HG03520 (cell line): ENCODE results near the gene SLC51B.
"Not testable (repeated sequence)": the region's sequence is repeated elsewhere in the genome, so short reads cannot be mapped to it uniquely, and the experiment has no call there.

Experiments used
- ATAC-seq: cut with Tn5 transposase; IDR thresholded peaks from one replicate; pipeline ENCODE4 v1.9.1; 2021; ENCODE audit warnings: mild to moderate bottlenecking, moderate library complexity; ENCODE audit not compliant: unreplicated experiment

The SLC51B gene

DNA sequence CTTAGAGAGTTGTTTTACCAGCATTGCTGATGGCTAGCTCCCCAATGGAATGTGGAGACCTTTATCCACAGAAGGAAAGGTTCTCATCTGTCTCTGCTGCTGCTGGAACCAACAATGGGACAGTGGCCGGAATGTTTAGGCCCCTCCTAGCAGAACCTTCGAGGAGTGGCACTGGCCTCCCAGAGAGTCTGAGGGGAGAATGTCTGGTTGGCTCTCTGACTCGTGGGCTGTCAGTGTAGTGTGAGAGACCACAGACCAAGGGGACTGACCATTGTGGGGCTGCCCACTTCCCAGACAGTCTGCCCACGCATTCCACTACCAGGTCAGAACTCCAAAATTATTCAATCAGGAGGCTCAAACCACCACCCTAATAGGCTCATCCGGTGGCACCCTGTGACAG is 17.5 kb downstream of the SLC51B start:
- ATAC-seq: no peak

DNA sequence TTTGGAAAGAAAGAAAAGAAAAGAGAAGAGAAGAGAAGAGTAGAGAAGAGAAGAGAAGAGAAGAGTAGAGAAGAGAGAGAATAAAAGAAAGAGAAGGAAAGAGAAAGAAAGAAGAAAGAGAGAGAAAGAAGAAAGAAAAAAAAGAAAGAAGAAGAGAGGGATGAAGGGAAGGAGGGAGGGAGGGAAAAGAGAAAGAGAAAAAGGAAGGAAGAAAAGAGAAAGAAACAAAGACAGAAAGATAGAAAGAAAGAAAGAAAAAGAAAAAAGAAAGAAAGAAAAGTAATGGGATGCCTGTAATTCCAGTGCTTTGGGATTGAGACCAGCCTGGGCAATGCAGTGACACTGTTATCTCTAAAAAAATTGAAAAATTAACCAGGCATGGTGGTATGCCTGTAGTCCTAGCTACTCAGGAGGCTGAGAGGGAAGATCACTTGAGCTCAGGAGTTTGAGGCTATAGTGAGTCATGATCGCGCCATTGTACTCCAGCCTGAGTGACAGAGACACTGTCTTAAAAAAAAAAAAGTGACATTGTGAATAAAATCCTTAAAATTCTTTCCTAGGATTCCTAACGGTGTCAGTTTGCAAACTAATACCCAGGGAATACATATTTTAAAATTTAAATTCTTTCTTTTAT is 20.9 kb downstream of the SLC51B start:
- no peak for ATAC-seq

GRCh38 chr15:65066635-65067316 is 21.6 kb downstream of the SLC51B start:
- no peak for ATAC-seq

DNA sequence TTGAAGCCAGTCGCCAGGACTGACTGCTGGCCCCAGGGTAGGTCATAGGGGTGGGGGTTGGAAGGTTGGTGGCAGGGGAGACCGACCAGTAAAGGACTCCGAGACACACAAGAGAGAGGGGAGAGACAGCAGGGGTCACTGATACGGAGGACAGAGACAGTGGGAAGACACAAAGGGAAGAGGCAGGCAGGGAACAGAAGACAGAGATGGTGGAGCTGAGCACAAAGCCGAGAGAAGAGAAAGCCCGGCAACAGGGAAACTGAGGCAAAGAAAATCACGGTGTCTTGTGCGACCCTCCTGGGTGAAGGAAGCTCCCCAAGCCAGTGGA is 22.1 kb downstream of the SLC51B start:
- no peak for ATAC-seq

DNA sequence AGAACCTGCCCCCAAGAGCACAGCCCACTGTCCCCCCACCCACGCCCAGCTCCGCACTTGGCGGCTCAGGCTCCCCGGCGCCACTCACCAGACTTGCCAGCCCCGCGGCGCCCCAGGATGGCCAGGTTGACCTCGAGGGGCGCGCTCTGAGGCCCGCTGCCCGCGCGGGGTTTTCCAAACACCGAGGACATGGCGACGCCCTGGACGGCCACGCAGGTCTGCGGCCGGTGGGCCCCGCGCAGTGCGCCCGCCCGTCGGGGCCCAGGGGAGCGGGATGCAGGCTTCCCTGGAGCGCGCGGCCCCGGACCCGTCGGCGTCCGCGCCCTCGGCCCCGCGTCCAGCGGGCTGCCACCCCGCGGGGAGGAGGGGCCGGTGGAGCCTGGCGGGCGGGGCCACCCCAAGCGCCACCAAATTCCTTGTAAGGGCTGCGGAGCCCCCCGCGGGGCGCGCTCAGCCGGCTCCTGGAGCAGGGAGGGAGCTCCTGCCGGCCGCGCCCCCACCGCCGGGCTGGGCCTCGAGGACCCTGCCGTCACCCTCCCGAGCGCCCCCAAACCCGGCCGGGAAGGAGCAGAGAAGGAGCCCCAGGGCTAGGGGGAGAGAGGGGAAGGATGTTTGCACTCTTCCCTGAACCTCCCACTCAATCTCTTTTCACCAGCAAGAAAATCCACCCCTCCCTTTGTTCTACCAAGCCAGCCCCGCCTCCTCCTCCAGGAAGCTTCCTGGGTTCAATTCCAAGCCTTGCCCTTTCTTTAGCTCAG is 22.6 kb downstream of the SLC51B start, which contains the start of gene RASL12:
Gene RASL12 (minus strand): TSS at position 347 of the 758 bp plus-strand sequence. CDS start 156 bp downstream, at position 191.
- ATAC-seq: no peak

DNA sequence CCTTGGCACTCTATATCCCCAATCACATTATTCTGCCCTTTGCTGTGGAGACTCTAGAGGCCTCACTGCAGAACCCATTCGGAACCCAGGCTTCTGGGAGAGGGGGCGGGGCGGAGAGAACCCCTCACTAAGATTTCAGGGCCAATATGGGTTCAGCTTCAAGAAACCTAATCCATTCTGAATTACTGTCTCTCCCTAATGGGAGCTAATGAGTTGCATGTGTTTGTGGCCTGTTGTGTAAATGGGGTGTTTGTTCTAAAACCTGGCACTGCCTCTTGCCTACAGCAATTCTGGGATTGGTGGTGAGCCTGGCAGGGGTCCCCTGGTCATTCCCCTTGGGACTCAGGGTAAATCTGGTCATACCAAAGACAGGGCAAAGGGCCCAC is 23.2 kb downstream of the SLC51B start:
- ATAC-seq: no peak

DNA sequence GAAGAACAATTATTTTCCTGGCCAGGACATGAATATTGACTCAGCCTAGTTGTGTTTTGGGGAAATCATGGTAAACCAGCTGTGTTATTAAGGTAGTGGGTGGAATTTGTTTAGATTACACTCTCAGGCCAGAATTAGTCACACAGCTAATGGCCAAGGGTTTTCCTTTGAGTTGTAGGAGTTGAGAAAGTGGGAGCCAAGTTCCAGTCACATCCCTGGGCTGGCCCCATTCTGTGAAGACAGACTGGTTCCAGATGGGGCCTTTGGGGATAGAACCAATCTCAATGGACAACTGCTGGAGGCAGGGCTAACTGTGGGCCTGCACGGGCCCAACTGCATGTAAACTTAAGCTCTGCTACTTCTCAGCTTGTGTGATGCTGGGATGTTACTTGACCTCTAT is 24.0 kb downstream of the SLC51B start:
- ATAC-seq: no peak

DNA sequence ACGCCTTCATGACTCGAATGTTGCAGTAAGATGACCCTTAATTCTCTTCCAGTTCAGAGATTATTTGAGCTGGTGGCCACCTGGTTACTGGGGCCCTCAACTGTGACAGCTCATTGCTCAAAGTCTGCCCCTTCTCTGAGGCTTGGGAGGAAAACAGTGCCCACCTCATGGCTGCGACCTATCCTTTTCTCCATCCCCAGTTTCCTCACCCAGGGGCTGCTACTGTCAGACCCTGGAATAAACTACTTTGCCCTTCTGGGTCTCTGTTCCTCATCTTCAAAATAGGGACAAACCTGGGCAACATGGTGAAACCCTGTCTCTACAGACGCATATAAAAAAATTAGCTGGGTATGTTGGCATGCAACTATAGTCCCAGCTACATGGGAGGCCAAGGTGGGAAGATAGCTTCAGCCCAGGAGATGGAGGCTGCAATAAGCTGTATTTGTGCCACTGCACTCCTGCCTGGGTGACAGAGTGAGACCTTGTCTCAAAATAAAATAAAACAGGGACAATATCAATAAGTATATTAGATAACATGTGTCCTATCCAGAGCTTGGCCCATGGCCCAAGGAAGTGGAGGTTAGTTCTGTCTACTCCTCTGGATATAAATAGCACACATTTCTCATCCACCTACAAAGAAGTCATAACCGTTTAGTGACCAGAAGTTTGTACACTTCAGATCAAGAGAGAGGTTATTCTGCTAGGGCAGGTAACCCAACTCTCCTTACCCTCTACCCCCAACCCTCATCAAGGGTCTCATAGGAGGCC is 24.8 kb downstream of the SLC51B start:
- no peak for ATAC-seq

DNA sequence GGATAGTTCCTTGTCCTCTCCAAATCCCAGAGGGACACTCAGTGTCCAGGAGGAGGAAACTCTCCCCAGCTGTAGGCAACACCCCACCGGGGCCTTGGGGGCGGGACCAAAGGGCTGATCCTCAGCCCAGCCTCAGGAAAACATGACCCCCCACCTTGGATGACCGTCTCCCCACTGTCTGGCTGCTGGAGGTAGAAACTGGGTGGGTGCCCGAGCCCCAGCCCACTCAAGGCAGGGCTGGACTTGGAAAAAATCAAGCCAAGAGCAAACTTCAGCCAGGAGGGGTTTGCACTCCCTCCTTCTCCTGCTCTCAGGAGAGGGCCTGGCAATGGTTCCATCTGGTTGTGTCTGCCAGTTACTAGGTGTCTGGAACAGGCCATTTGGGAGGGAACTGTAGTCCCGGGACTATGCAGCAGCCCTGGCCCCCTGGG is 26.2 kb downstream of the SLC51B start:
- ATAC-seq: no peak

DNA sequence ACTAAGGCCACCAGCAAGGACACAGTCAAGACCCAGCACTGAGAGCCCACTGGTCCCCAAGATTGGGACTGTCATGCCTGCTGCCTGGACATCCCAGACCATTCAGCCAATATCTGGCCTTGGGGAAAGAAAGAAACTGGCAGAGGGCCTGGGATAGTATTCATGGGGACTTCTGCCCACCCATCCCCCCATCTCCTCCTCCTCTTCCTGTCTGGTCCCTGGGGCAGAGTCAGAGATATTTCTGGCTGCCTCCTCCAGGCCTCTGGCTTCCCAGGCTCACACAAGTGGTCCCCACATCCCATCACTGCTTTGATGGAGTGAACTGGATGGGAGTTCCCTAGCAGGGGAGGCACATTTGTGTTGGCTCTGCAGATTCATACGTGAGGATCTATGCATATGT is 26.8 kb downstream of the SLC51B start:
- no peak for ATAC-seq

GRCh38 chr15:65072617-65073016 is 27.4 kb downstream of the SLC51B start:
- no peak for ATAC-seq

- ATAC-seq: not testable (repeated sequence)
These were observed 29.8 kb downstream of the SLC51B start for GRCh38 chr15:65074946-65075345.

DNA sequence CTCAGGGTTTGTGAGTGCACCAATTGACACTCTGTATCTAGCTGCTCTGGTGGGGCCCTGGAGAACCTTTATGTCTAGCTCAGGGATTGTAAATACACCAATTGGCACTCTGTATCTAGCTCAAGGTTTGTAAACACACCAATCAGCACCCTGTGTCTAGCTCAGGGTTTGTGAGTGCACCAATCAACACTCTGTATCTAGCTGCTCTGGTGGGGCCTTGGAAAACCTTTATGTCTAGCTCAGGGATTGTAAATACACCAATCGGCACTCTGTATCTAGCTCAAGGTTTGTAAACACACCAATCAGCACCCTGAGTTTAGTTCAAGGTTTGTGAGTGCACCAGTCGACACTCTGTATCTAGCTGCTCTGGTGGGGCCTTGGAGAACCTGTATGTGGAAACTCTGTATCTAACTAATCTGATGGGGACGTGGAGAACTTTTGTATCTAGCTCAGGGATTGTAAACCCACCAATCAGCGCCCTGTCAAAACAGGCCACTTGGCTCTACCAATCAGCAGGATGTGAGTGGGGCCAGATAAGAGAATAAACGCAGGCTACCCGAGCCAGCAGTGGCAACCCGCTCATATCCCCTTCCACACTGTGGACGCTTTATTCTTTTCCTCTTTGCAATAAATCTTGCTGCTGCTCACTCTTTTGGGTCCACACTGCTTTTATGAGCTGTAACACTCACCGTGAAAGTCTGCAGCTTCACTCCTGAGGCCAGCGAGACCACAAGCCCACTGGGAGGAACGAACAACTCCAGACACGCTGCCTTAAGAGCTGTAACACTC is 30.6 kb downstream of the SLC51B start:
- ATAC-seq: not testable (repeated sequence)

DNA sequence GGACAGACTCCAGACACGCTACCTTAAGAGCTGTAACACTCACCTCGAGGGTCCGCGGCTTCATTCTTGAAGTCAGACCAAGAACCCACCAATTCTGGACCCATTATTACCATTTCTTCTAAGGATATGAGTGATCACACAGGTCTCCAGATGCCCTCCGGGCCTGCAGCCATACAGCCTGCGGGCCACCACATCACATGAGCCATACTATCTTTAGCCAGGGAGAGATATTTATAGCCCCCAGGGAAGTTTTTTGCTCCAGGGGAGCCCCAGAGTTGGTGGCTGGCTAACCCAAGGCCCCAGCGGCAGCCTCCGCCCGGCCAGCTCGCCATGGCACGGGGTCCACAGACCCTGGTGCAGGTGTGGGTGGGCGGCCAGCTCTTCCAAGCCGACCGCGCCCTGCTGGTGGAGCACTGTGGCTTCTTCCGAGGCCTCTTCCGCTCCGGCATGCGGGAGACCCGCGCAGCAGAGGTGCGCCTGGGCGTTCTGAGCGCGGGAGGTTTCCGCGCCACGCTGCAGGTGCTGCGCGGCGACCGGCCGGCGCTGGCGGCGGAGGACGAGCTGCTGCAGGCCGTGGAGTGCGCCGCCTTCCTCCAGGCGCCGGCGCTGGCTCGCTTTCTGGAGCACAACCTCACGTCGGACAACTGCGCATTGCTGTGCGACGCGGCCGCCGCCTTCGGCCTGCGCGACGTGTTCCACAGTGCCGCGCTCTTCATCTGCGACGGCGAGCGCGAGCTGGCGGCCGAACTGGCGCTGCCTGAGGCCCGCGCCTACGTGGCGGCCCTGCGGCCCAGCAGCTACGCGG is 31.5 kb downstream of the SLC51B start, which contains the start of gene KBTBD13:
Gene KBTBD13 (plus strand): TSS at position 261 of the 805 bp plus-strand sequence. CDS start 70 bp downstream, at position 331.
- no peak for ATAC-seq

DNA sequence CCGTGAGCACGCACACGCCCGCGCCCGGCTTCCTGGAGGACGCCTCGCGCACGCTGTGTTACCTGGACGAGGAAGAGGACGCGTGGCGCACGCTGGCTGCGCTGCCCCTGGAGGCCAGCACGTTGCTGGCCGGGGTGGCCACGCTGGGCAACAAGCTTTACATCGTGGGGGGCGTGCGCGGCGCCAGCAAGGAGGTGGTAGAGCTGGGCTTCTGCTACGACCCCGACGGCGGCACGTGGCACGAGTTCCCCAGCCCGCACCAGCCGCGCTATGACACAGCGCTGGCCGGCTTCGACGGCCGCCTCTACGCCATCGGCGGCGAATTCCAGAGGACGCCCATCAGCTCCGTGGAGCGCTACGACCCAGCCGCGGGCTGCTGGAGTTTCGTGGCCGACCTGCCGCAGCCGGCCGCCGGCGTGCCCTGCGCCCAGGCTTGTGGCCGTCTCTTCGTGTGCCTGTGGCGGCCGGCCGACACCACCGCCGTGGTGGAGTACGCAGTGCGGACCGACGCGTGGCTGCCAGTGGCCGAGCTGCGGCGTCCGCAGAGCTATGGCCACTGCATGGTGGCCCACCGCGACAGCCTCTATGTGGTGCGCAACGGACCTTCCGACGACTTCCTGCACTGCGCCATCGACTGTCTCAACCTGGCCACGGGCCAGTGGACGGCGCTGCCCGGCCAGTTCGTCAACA is 32.2 kb downstream of the SLC51B start:
- ATAC-seq: no peak

DNA sequence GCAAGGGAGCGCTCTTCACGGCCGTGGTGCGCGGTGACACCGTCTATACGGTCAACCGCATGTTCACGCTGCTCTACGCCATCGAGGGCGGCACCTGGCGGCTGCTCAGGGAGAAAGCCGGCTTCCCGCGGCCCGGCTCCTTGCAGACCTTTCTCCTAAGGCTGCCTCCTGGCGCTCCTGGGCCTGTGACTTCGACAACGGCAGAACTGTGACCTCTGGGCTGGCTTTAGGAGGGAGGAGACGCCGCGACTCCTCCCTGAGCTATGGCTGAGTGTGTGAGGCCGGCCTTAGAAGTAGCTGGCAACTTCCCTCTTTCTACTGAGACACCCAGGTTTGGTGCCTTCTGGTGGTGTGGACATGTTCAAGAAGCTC is 32.8 kb downstream of the SLC51B start:
- no peak for ATAC-seq

GRCh38 chr15:65079580-65079979 is 34.4 kb downstream of the SLC51B start:
- no peak for ATAC-seq

GRCh38 chr15:65081270-65081669 is 36.1 kb downstream of the SLC51B start:
- no peak for ATAC-seq

GRCh38 chr15:65081758-65082157 is 36.6 kb downstream of the SLC51B start:
- no peak for ATAC-seq
